ENCODE measurements around the gene ST7L.

ST7L gene

GRCh38 chr1:112527266-112528010 lies 91.5 kb downstream of the ST7L start:
- DNase-seq, result peak; percentile 64
- Histone ChIP-seq H3K27ac (peak overlapping the region; percentile 87), H3K27me3 (replicated peaks) (no peaks in the 10 kb centered on the region), H3K4me3 (ENCODE audit: low read depth, low read length) (no peak overlapping the region), H3K36me3 (replicated peaks) (no peaks in the 10 kb centered on the region)
- TF ChIP-seq CTCF (IDR thresholded peaks at IDR 0.05; ENCODE audit: low read depth, low read length, missing control alignments), result no peak
- in situ Hi-C loops (cut with HindIII; ENCODE audit: low pct_ligation_motif_present, low sequenced_read_pairs), result no loop called here

GRCh38 chr1:112524986-112525385 lies 94.0 kb downstream of the ST7L start:
- in situ Hi-C loops (cut with HindIII; ENCODE audit: low pct_ligation_motif_present, low sequenced_read_pairs), result no loop called here
- TF ChIP-seq CTCF (IDR thresholded peaks at IDR 0.05; ENCODE audit: low read depth, low read length, missing control alignments), result no peak
- H3K27ac ChIP-seq, result peak overlapping the region; percentile 82
- H3K36me3 ChIP-seq (replicated peaks), result no peaks in the 10 kb centered on the region
- H3K4me3 ChIP-seq (ENCODE audit: low read depth, low read length), result no peak overlapping the region
- no peak for DNase-seq
- no peaks in the 10 kb centered on the region for H3K27me3 ChIP-seq (replicated peaks)

GRCh38 chr1:112524251-112524650 lies 94.7 kb downstream of the ST7L start:
- Histone ChIP-seq H3K27ac (peak overlapping the region; percentile 82), H3K36me3 (replicated peaks) (no peaks in the 10 kb centered on the region), H3K4me3 (ENCODE audit: low read depth, low read length) (no peak overlapping the region), H3K27me3 (replicated peaks) (no peaks in the 10 kb centered on the region)
- in situ Hi-C loops (cut with HindIII; ENCODE audit: low pct_ligation_motif_present, low sequenced_read_pairs), result no loop called here
- TF ChIP-seq CTCF (IDR thresholded peaks at IDR 0.05; ENCODE audit: low read depth, low read length, missing control alignments), result no peak
- DNase-seq, result peak; percentile 94

GRCh38 chr1:112522621-112523020 lies 96.3 kb downstream of the ST7L start:
- no peak overlapping the region for H3K4me3 ChIP-seq (ENCODE audit: low read depth, low read length)
- no peak for TF ChIP-seq CTCF (IDR thresholded peaks at IDR 0.05; ENCODE audit: low read depth, low read length, missing control alignments)
- H3K36me3 ChIP-seq (replicated peaks), result no peaks in the 10 kb centered on the region
- DNase-seq, result peak; percentile 98
- no peaks in the 10 kb centered on the region for H3K27me3 ChIP-seq (replicated peaks)
- peak overlapping the region; percentile 82 for H3K27ac ChIP-seq
- in situ Hi-C loops (cut with HindIII; ENCODE audit: low pct_ligation_motif_present, low sequenced_read_pairs), result no loop called here

- Histone ChIP-seq H3K36me3 (replicated peaks) (no peaks in the 10 kb centered on the region), H3K27ac (no peak overlapping the region), H3K4me3 (ENCODE audit: low read depth, low read length) (no peak overlapping the region), H3K27me3 (replicated peaks) (no peaks in the 10 kb centered on the region)
- no peak for TF ChIP-seq CTCF (IDR thresholded peaks at IDR 0.05; ENCODE audit: low read depth, low read length, missing control alignments)
- DNase-seq, result no peak
- in situ Hi-C loops (cut with HindIII; ENCODE audit: low pct_ligation_motif_present, low sequenced_read_pairs), result no loop called here
Measured at GRCh38 chr1:112520166-112520565, 98.8 kb downstream of the ST7L start.

- DNase-seq, result no peak
- no peaks in the 10 kb centered on the region for H3K27me3 ChIP-seq (replicated peaks)
- TF ChIP-seq CTCF (IDR thresholded peaks at IDR 0.05; ENCODE audit: low read depth, low read length, missing control alignments), result no peak
- H3K36me3 ChIP-seq (replicated peaks), result no peaks in the 10 kb centered on the region
- H3K27ac ChIP-seq, result no peak overlapping the region
- in situ Hi-C loops (cut with HindIII; ENCODE audit: low pct_ligation_motif_present, low sequenced_read_pairs), result no loop called here
- H3K4me3 ChIP-seq (ENCODE audit: low read depth, low read length), result no peak overlapping the region
Measured at GRCh38 chr1:112518186-112518585, 100.8 kb downstream of the ST7L start.
